ENCODE data around the gene PLA2G4C. TPM values are rescaled to one million over a fixed set of nuclear protein-coding genes. Genes with fewer than 3 reads are reported as not detected.

PLA2G4C gene
- total and polyA plus RNA-seq, 2 of the 8 experiments (the other 6 are each of a cell fraction or from before 2014, with no cell fraction given): 14.9 to 20.5 TPM

GRCh38 chr19:47998800-47999199 is 111.8 kb downstream of the PLA2G4C start (continued):
- TF ChIP-seq CTCF (IDR thresholded peaks at IDR 0.05; ENCODE audit: control extremely low read depth in 1 of 3, insufficient read depth in 1 of 3, low read depth in 1 of 3, low read length in 3 of 3): no peak
- TF ChIP-seq RXRA (IDR thresholded peaks at IDR 0.05; ENCODE audit: insufficient read depth, low read depth, low read length): no peak
- no peak for TF ChIP-seq E2F6 (IDR thresholded peaks at IDR 0.05)
- TF ChIP-seq CHD1 (IDR thresholded peaks at IDR 0.05; ENCODE audit: low read depth, low read length): no peak
- TF ChIP-seq KDM5A (IDR thresholded peaks at IDR 0.05; ENCODE audit: low read length): no peak
- no peak for TF ChIP-seq HDAC2 (IDR thresholded peaks at IDR 0.05; ENCODE audit: borderline replicate concordance in 1 of 2, low read depth in 2 of 2, low read length in 2 of 2)
- TF ChIP-seq TCF12 (IDR thresholded peaks at IDR 0.05; ENCODE audit: low read depth, low read length): no peak

Other genes with a start within 250 kb of the PLA2G4C start
- not detected in 2 replicates for gene SULT2A1, start 224.5 kb downstream of the PLA2G4C start, total RNA-seq (2021; fragmentation: NEBNext Ultra II Directional; extraction: Animal tissue kit (Norgen Biotek cat#: 25700))
- not detected in 2 replicates for gene SULT2A1, start 224.5 kb downstream of the PLA2G4C start, polyA plus RNA-seq (2011; rRNA removed)
- not detected in 2 replicates for gene BSPH1, start 118.6 kb downstream of the PLA2G4C start, total RNA-seq (2021; fragmentation: NEBNext Ultra II Directional; extraction: Animal tissue kit (Norgen Biotek cat#: 25700))
- not detected in 2 replicates for gene BSPH1, start 118.6 kb downstream of the PLA2G4C start, polyA plus RNA-seq (2011; rRNA removed)
- gene ELSPBP1, start 116.2 kb downstream of the PLA2G4C start, total RNA-seq (2021; fragmentation: NEBNext Ultra II Directional; extraction: Animal tissue kit (Norgen Biotek cat#: 25700)): not detected in 2 replicates
- not detected in 2 replicates for gene ELSPBP1, start 116.2 kb downstream of the PLA2G4C start, polyA plus RNA-seq (2011; rRNA removed)
- gene CABP5, start 66.7 kb downstream of the PLA2G4C start, total RNA-seq (2021; fragmentation: NEBNext Ultra II Directional; extraction: Animal tissue kit (Norgen Biotek cat#: 25700)): not detected in 2 replicates
- gene CABP5, start 66.7 kb downstream of the PLA2G4C start, polyA plus RNA-seq (2011; rRNA removed): not detected in 2 replicates
- gene LIG1, start 59.5 kb upstream of the PLA2G4C start, total RNA-seq (2021; fragmentation: NEBNext Ultra II Directional; extraction: Animal tissue kit (Norgen Biotek cat#: 25700)): 97.7 and 113 TPM in 2 replicates
- 67.6 and 87.0 TPM in 2 replicates for gene LIG1, start 59.5 kb upstream of the PLA2G4C start, polyA plus RNA-seq (2011; rRNA removed)
- 10.1 and 10.4 TPM in 2 replicates for gene ZSWIM9, start 59.9 kb upstream of the PLA2G4C start, total RNA-seq (2021; fragmentation: NEBNext Ultra II Directional; extraction: Animal tissue kit (Norgen Biotek cat#: 25700))
- 1.5 and 3.8 TPM in 2 replicates for gene ZSWIM9, start 59.9 kb upstream of the PLA2G4C start, polyA plus RNA-seq (2011; rRNA removed)
- 24.4 and 26.2 TPM in 2 replicates for gene CARD8, start 145.1 kb upstream of the PLA2G4C start, total RNA-seq (2021; fragmentation: NEBNext Ultra II Directional; extraction: Animal tissue kit (Norgen Biotek cat#: 25700))
- gene CARD8, start 145.1 kb upstream of the PLA2G4C start, polyA plus RNA-seq (2011; rRNA removed): 8.9 and 11.7 TPM in 2 replicates
- gene ZNF114, start 159.3 kb upstream of the PLA2G4C start, total RNA-seq (2021; fragmentation: NEBNext Ultra II Directional; extraction: Animal tissue kit (Norgen Biotek cat#: 25700)): 19.2 TPM in 2 replicates
- gene ZNF114, start 159.3 kb upstream of the PLA2G4C start, polyA plus RNA-seq (2011; rRNA removed): 7.3 and 8.2 TPM in 2 replicates
- gene EMP3, start 214.7 kb upstream of the PLA2G4C start, total RNA-seq (2021; fragmentation: NEBNext Ultra II Directional; extraction: Animal tissue kit (Norgen Biotek cat#: 25700)): 18.4 and 20.9 TPM in 2 replicates
- gene EMP3, start 214.7 kb upstream of the PLA2G4C start, polyA plus RNA-seq (2011; rRNA removed): 65.9 and 87.8 TPM in 2 replicates